Bronchial epithelial cell (primary cell): Measurements from ENCODE around the gene FCN3. TPM values are rescaled to one million over a fixed set of nuclear protein-coding genes. Genes with fewer than 3 reads are reported as not detected.
A peak's percentile ranks its signal among the peaks of the same experiment; 100 is the strongest.

Experiments
- DNase-seq: peaks from one replicate; pipeline ENCODE4 v3.0.0-alpha.2; 2010; ENCODE audit warnings: low read depth
- FAIRE-seq: peaks from 2 replicates; lab custom pipeline; 2011; peaks lifted over from hg19 to GRCh38; lab: Jason Lieb, UNC
- H3K27me3 ChIP-seq: 2 replicates; pipeline ENCODE4 v1.5.1; 2011; ENCODE audit warnings: low read length; ENCODE audit not compliant: control insufficient read depth, insufficient read depth
- H3K36me3 ChIP-seq: 2 replicates; pipeline ENCODE4 v1.5.1; 2011; ENCODE audit warnings: low read length; ENCODE audit not compliant: control insufficient read depth, insufficient read depth
- H3K4me3 ChIP-seq: 2 replicates; pipeline ENCODE4 v1.5.1; 2011; ENCODE audit warnings: mild to moderate bottlenecking, low read depth, low read length, control low read depth
- total RNA-seq: library from RNA; depleted of rRNA; stranded (reverse); fragments of >200 nt; gene quantifications from 2 replicates; pipeline ENCODE4 v1.2.1, GENCODE V29; 2014
- TF ChIP-seq, protein P1 (sequence below): IDR thresholded peaks from 2 replicates; pipeline ENCODE4 v1.5.1; 2011; ENCODE audit warnings: mild to moderate bottlenecking, moderate library complexity, low read length, control low read depth, inconsistent platforms; ENCODE audit not compliant: insufficient read depth, severe bottlenecking

The FCN3 gene
- total RNA-seq, 1 donor from 2014 or later: 0.26 TPM

DNA sequence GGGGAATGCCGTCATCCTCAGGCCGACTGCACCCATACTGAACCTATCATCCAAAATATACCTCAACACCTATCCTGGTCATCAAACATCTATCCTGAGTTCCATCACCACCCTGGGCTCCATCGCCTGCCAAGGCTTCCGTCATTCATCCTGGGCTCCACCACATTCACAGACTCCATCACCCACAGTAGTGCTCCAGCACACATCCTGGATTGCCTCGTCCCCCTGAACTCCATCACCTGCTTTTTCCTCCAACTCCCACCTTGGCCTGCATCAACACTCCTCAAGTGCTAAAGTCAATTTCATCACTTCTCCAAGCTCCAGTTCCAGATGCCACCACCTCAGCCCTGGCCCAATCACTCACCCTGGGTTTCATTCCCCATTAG, 15.7 kb downstream of the FCN3 start:
- no peak for FAIRE-seq
- H3K36me3 ChIP-seq: peaks cover 62% of the 10 kb centered on the region
- TF ChIP-seq, protein P1, sequence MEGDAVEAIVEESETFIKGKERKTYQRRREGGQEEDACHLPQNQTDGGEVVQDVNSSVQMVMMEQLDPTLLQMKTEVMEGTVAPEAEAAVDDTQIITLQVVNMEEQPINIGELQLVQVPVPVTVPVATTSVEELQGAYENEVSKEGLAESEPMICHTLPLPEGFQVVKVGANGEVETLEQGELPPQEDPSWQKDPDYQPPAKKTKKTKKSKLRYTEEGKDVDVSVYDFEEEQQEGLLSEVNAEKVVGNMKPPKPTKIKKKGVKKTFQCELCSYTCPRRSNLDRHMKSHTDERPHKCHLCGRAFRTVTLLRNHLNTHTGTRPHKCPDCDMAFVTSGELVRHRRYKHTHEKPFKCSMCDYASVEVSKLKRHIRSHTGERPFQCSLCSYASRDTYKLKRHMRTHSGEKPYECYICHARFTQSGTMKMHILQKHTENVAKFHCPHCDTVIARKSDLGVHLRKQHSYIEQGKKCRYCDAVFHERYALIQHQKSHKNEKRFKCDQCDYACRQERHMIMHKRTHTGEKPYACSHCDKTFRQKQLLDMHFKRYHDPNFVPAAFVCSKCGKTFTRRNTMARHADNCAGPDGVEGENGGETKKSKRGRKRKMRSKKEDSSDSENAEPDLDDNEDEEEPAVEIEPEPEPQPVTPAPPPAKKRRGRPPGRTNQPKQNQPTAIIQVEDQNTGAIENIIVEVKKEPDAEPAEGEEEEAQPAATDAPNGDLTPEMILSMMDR: no peak
- H3K4me3 ChIP-seq: no peak overlapping the region
- H3K27me3 ChIP-seq: no peaks in the 10 kb centered on the region
- DNase-seq: no peak

DNA sequence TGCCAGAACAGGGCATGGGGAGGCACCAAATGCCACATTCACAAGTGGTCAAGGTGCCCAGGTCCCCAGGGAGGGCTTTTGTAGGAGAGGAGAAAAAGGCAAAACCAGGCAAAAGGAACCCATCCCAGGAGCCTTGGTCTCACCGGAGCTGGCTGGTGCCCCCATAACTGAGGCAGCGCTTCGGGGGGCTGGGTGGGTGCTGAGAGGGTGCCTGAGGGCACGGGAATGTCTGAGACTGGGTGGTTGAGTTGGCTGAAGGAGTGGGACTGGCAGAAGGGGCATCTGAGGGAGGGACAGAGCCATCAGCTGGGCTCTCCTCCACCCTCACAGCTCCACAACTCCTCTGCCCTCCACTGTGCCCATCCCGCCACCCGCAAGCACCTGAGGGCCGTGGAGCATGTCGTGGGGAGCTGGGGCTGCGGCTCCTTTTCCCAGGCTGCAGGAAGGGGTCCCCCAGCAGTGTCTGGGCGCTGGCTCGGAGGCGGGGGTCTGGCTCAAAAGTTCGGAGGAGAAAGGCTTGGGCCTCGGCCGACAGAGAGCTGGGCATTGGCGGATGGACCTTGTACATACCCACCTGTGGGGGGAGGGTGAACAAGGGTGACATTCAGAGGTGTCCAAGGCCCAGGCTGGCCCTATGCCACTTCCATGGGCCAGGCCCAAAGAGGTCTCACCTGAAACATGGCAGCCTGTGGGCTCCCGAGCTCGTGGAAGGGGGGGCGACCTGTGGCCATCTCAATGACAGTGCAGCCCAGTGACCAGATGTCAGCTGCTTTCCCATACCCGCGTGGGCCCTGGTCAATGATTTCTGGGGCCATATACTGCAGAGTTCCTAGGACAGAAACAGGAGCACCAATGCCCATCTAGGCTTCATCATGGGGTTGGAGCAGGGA, 16.3 kb downstream of the FCN3 start:
- Histone ChIP-seq H3K27me3 (no peaks in the 10 kb centered on the region), H3K36me3 (peaks cover 56% of the 10 kb centered on the region), H3K4me3 (no peak overlapping the region)
- TF ChIP-seq, protein P1: no peak
- FAIRE-seq: peak; percentile 36
- no peak for DNase-seq

DNA sequence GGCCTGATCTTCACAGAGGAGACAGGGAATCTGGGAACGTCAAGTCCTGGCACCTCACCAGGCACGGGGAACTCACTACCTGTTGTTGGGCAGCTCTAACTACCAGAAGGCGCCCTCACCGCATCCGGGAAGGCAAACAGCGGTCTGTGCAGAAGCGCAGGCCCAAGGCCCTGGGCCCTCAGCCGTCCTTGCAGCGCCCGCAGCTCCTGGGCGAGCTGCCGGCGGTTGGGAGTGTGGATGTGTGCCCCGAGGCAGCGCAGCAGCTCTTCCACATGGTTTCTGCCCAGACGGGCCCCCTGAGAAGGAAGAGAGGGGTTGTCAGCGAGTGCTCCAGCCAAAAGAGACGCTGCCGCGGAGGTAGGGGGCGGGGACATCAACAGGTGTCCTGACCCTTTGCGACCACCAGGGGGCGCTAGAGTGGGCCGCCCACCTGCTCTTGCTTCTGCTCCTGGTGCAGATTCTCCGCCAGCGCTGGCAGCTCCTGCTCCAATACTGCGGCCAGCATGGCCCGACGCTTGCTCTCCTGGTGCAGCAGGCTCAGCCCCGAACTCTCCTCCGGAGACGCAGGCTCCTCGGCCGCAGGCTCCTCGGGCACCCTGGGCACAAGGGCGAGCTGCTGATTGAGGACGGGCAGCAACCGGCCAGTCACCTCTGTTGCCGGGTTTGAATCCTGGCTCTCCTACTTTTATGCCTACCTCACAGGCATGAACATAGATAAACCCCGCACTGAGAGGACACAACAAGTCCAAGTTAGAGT, 17.2 kb downstream of the FCN3 start:
- Histone ChIP-seq H3K36me3 (peaks cover 53% of the 10 kb centered on the region), H3K27me3 (no peaks in the 10 kb centered on the region), H3K4me3 (no peak overlapping the region)
- FAIRE-seq (no peak), DNase-seq (peak; percentile 31)
- TF ChIP-seq, protein P1: peak; percentile 98

DNA sequence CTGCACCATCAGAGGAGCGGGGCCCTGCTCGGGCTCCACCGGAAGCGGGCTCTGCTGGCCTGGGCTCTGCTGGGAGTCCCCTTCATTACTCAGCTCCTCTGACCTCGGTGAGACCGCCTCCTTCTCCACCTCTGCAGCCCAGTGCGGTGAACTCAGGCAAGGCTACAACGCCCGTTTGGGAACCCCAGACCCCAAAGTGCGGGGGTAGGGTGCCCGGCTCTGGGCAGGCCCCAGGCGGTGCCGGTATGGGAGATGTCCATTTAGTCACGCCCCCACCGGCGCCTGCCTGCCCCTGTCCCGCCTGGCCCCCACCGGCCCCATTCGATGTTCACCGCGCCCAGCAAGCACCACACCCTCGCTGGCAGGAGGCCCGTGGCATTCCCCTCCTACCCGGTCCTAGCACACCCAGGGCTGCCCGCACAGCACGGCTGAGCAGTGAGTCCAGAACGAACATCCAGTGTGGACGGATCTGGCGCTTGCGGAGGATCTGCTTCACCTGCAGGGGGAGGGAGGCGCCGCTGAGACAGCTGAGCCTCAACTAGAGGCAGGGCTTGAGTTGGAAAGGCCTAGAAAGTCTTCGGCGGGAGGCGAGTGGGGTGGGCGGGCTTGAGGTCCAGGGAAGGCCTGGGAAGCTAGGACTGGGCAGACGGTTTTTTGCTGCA, 17.9 kb downstream of the FCN3 start:
- Histone ChIP-seq H3K27me3 (no peaks in the 10 kb centered on the region), H3K36me3 (peaks cover 48% of the 10 kb centered on the region), H3K4me3 (no peak overlapping the region)
- no peak for FAIRE-seq
- peak; percentile 53 for DNase-seq
- TF ChIP-seq, protein P1: peak; percentile 53

DNA sequence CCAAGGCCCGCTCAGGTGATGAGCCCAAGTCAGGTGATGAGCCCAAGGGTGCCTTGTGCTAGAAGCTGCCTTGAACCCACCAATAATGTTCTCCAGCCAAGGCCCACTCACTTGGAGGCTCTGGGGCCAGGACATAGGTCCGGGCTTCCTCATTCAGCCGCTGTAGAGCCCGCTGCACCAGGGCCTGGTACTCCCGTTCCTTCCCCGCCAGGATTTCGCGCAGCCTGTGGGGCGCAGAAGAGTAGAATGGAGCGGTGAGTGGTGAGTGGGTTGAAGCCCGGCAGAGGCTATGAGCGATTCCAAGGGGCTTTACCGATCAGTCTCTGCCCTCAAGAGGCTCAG, 18.4 kb downstream of the FCN3 start:
- peaks cover 43% of the 10 kb centered on the region for H3K36me3 ChIP-seq
- FAIRE-seq (no peak), DNase-seq (no peak)
- no peak overlapping the region for H3K4me3 ChIP-seq
- TF ChIP-seq, protein P1: no peak
- H3K27me3 ChIP-seq: no peaks in the 10 kb centered on the region
